MM.1S (cell line): ENCODE results near the gene ASCC2.

Experiments
- DNase-seq: peaks from one replicate; pipeline ENCODE4 v3.0.0-alpha.2; 2015
- H2AFZ ChIP-seq: fragments of 300-600 bp; sonication (generic); 2 replicates; pipeline ENCODE4 v1.6.0; 2016; ENCODE audit warnings: antibody characterized with exemption, low read length
- H3F3A ChIP-seq: fragments of 300-600 bp; sonication (generic); 2 replicates; pipeline ENCODE4 v1.6.1; 2016; ENCODE audit warnings: mild to moderate bottlenecking, antibody characterized with exemption, low read length, moderate library complexity, mixed read lengths; ENCODE audit not compliant: insufficient read depth
- H3K27ac ChIP-seq: fragments of 300-600 bp; sonication (generic); 2 replicates; pipeline ENCODE4 v1.5.1; 2016; ENCODE audit warnings: mild to moderate bottlenecking, low read length
- H3K27me3 ChIP-seq: fragments of 300-600 bp; sonication (generic); replicated peaks from 2 replicates; pipeline ENCODE4 v1.6.0; 2016; ENCODE audit warnings: low read length; ENCODE audit not compliant: insufficient read depth
- H3K36me3 ChIP-seq: fragments of 300-600 bp; sonication (generic); replicated peaks from 2 replicates; pipeline ENCODE4 v1.6.1; 2016; ENCODE audit warnings: mild to moderate bottlenecking, low read length, mixed read lengths; ENCODE audit not compliant: insufficient read depth
- H3K4me1 ChIP-seq: fragments of 300-600 bp; sonication (generic); 2 replicates; pipeline ENCODE4 v1.6.1; 2016; ENCODE audit warnings: low read length, mixed read lengths
- H3K4me2 ChIP-seq: fragments of 300-600 bp; sonication (generic); 2 replicates; pipeline ENCODE4 v1.6.0; 2016; ENCODE audit warnings: low read depth, low read length
- H3K4me3 ChIP-seq: fragments of 300-600 bp; sonication (generic); 2 replicates; pipeline ENCODE4 v1.5.1; 2016; ENCODE audit warnings: low read length, mixed read lengths
- H3K79me2 ChIP-seq: fragments of 300-600 bp; sonication (generic); 2 replicates; pipeline ENCODE4 v1.6.1; 2016; ENCODE audit warnings: mixed run types, low read length, mixed read lengths
- H3K9ac ChIP-seq: fragments of 300-600 bp; sonication (generic); 2 replicates; pipeline ENCODE4 v1.6.1; 2016; ENCODE audit warnings: low read length, mixed read lengths
- H3K9me2 ChIP-seq: fragments of 300-600 bp; sonication (generic); replicated peaks from 2 replicates; pipeline ENCODE4 v1.6.1; 2016; ENCODE audit warnings: mild to moderate bottlenecking, low read length, mixed read lengths; ENCODE audit not compliant: insufficient read depth
- H3K9me3 ChIP-seq: fragments of 300-600 bp; sonication (generic); replicated peaks from 2 replicates; pipeline ENCODE4 v1.6.1; 2016; ENCODE audit warnings: mild to moderate bottlenecking, low read length, mixed read lengths; ENCODE audit not compliant: insufficient read depth
- H4K20me1 ChIP-seq: fragments of 300-600 bp; sonication (generic); 2 replicates; pipeline ENCODE4 v1.6.1; 2016; ENCODE audit warnings: mild to moderate bottlenecking, low read length, moderate library complexity, mixed read lengths; ENCODE audit not compliant: insufficient read depth
- EZH2 ChIP-seq: fragments of 300-600 bp; sonication (generic); optimal IDR thresholded peaks from 2 replicates; pipeline ENCODE3; 2017; ENCODE audit warnings: low read depth, mild to moderate bottlenecking, antibody characterized with exemption, low read length, mixed read lengths
- EZH2phosphoT487 ChIP-seq: fragments of 300-600 bp; sonication (generic); IDR thresholded peaks from 2 replicates; pipeline ENCODE4 v1.6.1; 2018; ENCODE audit warnings: antibody characterized with exemption, low read length
- TF ChIP-seq, protein P1 (sequence below): fragments of 300-600 bp; sonication (generic); IDR thresholded peaks from 2 replicates; pipeline ENCODE4 v1.5.1; 2016; ENCODE audit warnings: antibody characterized with exemption, low read length, mixed read lengths

Gene ASCC2

DNA sequence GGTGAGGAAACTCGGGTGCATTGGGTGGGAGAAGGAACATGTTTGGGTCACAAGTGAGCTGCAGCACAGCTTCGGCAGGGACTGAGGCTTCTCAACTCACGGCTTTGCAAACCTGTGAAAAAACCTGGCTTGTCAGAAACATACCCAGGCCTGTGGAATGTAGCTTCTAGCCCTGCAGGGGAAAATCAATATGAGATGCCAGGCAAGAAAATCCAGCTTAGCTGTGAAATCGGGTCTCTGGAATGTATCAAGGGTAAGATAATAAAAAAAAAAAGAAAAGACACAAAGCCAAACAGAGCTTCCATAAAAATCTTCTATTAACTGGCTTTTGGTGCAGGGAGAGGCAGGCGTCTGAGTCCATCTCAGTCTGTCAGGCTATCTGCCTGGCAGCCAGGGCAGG, 42.4 kb downstream of the ASCC2 start:
- Histone ChIP-seq H3K4me2 (no peak overlapping the region), H2AFZ (no peak overlapping the region), H3K9ac (no peak overlapping the region), H3K79me2 (no peaks in the 10 kb centered on the region), H3K4me3 (no peak overlapping the region), H3K27ac (no peak overlapping the region), H3K36me3 (no peaks in the 10 kb centered on the region; the same call in 1 of the 2 replicates), H3F3A (no peaks in the 10 kb centered on the region), H3K9me2 (no peaks in the 10 kb centered on the region), H4K20me1 (no peaks in the 10 kb centered on the region), H3K27me3 (no peaks in the 10 kb centered on the region), H3K4me1 (no peaks in the 10 kb centered on the region), H3K9me3 (no peaks in the 10 kb centered on the region)
- TF ChIP-seq, protein P1, sequence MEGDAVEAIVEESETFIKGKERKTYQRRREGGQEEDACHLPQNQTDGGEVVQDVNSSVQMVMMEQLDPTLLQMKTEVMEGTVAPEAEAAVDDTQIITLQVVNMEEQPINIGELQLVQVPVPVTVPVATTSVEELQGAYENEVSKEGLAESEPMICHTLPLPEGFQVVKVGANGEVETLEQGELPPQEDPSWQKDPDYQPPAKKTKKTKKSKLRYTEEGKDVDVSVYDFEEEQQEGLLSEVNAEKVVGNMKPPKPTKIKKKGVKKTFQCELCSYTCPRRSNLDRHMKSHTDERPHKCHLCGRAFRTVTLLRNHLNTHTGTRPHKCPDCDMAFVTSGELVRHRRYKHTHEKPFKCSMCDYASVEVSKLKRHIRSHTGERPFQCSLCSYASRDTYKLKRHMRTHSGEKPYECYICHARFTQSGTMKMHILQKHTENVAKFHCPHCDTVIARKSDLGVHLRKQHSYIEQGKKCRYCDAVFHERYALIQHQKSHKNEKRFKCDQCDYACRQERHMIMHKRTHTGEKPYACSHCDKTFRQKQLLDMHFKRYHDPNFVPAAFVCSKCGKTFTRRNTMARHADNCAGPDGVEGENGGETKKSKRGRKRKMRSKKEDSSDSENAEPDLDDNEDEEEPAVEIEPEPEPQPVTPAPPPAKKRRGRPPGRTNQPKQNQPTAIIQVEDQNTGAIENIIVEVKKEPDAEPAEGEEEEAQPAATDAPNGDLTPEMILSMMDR: no peak
- no peak for DNase-seq

DNA sequence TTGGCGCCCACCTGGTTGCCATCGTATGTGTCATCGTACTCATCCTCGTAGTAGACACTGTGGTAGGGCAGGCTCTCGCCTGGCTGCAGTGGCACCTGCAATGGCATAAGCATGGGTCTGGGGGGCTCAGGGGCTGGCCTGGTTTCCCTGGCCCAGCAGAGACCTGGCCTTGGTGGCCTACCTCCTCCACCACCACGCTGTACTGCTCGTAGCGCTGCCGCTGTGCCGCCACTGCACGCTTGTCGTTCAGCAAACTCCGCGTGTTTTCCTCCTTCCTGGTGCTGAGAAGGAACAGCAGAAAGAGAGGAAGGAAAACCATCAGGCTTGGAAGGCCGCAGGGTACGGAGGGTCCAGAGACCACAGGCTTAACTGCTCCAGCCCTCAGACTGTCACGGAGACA, 44.7 kb downstream of the ASCC2 start:
- Histone ChIP-seq H3F3A (no peaks in the 10 kb centered on the region), H3K79me2 (no peaks in the 10 kb centered on the region), H3K27me3 (no peaks in the 10 kb centered on the region), H2AFZ (no peak overlapping the region), H3K4me3 (no peak overlapping the region), H3K9me3 (no peaks in the 10 kb centered on the region), H3K9me2 (no peaks in the 10 kb centered on the region), H3K36me3 (peaks cover 3% of the 10 kb centered on the region; the same call in 1 of the 2 replicates), H3K27ac (no peak overlapping the region), H3K9ac (no peak overlapping the region), H3K4me1 (no peaks in the 10 kb centered on the region), H4K20me1 (no peaks in the 10 kb centered on the region), H3K4me2 (no peak overlapping the region)
- TF ChIP-seq EZH2phosphoT487: no peak
- TF ChIP-seq, protein P1: no peak
- no peak for TF ChIP-seq EZH2
- DNase-seq: no peak

DNA sequence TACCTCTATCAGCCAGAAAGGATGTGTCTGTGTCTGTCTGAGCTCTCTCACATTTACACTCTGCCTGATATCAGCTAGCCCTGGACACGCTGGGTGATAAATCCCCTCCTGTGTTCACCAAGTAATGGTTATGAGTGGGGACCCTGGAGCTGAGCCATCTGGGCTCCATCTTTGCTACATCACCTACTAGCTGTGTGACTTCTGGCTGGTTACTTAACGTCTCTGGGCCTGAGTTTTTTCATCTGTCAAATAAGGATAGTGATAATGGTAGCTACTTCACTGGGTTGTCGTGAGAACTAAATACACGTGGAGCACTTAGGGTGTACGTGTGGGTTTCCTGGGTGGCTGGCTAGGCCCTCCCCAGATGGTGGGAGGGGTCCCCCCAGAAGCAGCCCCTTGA, 48.0 kb downstream of the ASCC2 start:
- DNase-seq: no peak
- Histone ChIP-seq H3K27me3 (no peaks in the 10 kb centered on the region), H3K4me3 (no peak overlapping the region), H3K9ac (no peak overlapping the region), H3K9me3 (no peaks in the 10 kb centered on the region), H3K27ac (no peak overlapping the region), H4K20me1 (no peaks in the 10 kb centered on the region), H2AFZ (no peak overlapping the region), H3F3A (no peaks in the 10 kb centered on the region), H3K36me3 (peaks cover 3% of the 10 kb centered on the region; the same call in 1 of the 2 replicates), H3K9me2 (no peaks in the 10 kb centered on the region), H3K4me2 (no peak overlapping the region), H3K4me1 (no peaks in the 10 kb centered on the region), H3K79me2 (no peaks in the 10 kb centered on the region)
- TF ChIP-seq EZH2phosphoT487 (no peak), EZH2 (no peak)
- TF ChIP-seq, protein P1: no peak
